Transverse colon (tissue), 4 donors: Measurements from ENCODE around the gene GPR153. TPM values are rescaled to one million over a fixed set of nuclear protein-coding genes. Genes with fewer than 3 reads are reported as not detected.

Source experiments
- DNase-seq: peaks from one replicate; pipeline ENCODE4 v3.0.0-alpha.2; 2019
- H3K27ac ChIP-seq, 4 donors: fragments of 200-600 bp; sonication (generic); 2 replicates each; pipeline ENCODE4 v1.5.1; 2016 to 2018; ENCODE audit warnings: inconsistent platforms in 4 of 4
- H3K27me3 ChIP-seq: fragments of 200-600 bp; sonication (generic); 2 replicates; pipeline ENCODE4 v1.5.1; 2017; ENCODE audit warnings: inconsistent platforms
- H3K36me3 ChIP-seq, 4 donors: fragments of 200-600 bp; sonication (generic); 2 replicates each; pipeline ENCODE4 v1.5.1; 2017 to 2019; ENCODE audit warnings: inconsistent platforms in 4 of 4
- H3K4me1 ChIP-seq, 4 donors: fragments of 200-600 bp; sonication (generic); 2 replicates each; pipeline ENCODE4 v1.5.1; 2017 to 2020; ENCODE audit warnings: inconsistent platforms in 4 of 4
- H3K4me3 ChIP-seq, 4 donors: fragments of 200-600 bp; sonication (generic); 1 replicate in 1 of 4; 2 replicates in 3 of 4; pipeline versions ENCODE4 v1.5.1 to v1.6.1; 2017 to 2019; ENCODE audit warnings: inconsistent platforms in 4 of 4
- H3K9me3 ChIP-seq, 2 donors: fragments of 200-600 bp; sonication (generic); 2 replicates each; pipeline ENCODE4 v1.5.1; 2017 to 2019; ENCODE audit warnings: inconsistent platforms in 2 of 2
- CTCF ChIP-seq, 5 experiments: fragments of 200-600 bp in 3 of 5; fragments of 450-650 bp in 2 of 5; sonication (generic) in 3 of 5; IDR thresholded peaks; 1 replicate in 2 of 5; 2 replicates in 3 of 5; pipeline ENCODE4 v1.5.1; 2016 to 2017; ENCODE audit warnings: antibody characterized with exemption in 5 of 5, inconsistent platforms in 3 of 5, mild to moderate bottlenecking in 2 of 5, moderate library complexity in 1 of 5
- EP300 ChIP-seq: sonication (generic); formaldehyde crosslinking; IDR thresholded peaks from one replicate; pipeline ENCODE4 v1.6.1; 2017; ENCODE audit warnings: antibody characterized with exemption, low read depth
- POLR2A ChIP-seq: fragments of 450-650 bp; IDR thresholded peaks from one replicate; pipeline ENCODE4 v1.6.1; 2016; ENCODE audit warnings: antibody characterized with exemption, mild to moderate bottlenecking, moderate library complexity
- POLR2AphosphoS5 ChIP-seq, 3 donors: sonication (generic); formaldehyde crosslinking; IDR thresholded peaks; one replicate each; pipeline ENCODE4 v1.6.1; 2016; ENCODE audit warnings: antibody characterized with exemption in 3 of 3
- WGBS, 2 donors: methylation state at CpG; one replicate each; pipeline ENCODE4 v1.1.5; 2018; ENCODE audit warnings: low coverage in 1 of 2; 5-methylcytosine and 5-hydroxymethylcytosine counted together
- in situ Hi-C, 4 donors: fragments of 200-750 bp; cut with MboI; loops; one replicate each; pipeline versions ENCODE4 v1.15.0 to v1.15.1; 2017; ENCODE audit warnings: low sequenced_read_pairs in 3 of 4, low pct_ligation_motif_present in 1 of 4, low pct_unique_long_range_greater_than_20kb in 1 of 4
- intact Hi-C: fragments of 100-400 bp; cut with DNase I; formaldehyde crosslinking; loops from one replicate; pipeline ENCODE4 v1.15.1; 2023; ENCODE audit warnings: low total_unique reads
- total RNA-seq, 4 donors: library from RNA; depleted of rRNA; stranded (reverse); fragments of >200 nt; gene quantifications; one replicate each; pipeline ENCODE4 v1.1.0, GENCODE V29; 2016

Gene GPR153
- total RNA-seq, 4 donors from 2014 or later, result 15.6 to 38.2 (median 27.8) TPM

- Histone ChIP-seq H3K9me3 (no peaks in the 10 kb centered on the region), H3K36me3 (no peaks in the 10 kb centered on the region), H3K27me3 (peaks cover 44% of the 10 kb centered on the region), H3K4me3 (no peak overlapping the region), H3K4me1 (peaks cover 3 to 13% (median 12%) of the 10 kb centered on the region in 4 donors), H3K27ac (no peak overlapping the region)
- TF ChIP-seq POLR2AphosphoS5 (IDR thresholded peaks at IDR 0.05) (no peak), CTCF (IDR thresholded peaks at IDR 0.05) (no peak), POLR2A (no peak), EP300 (no peak)
- in situ Hi-C loops, result loop anchor here in 3 of 4 donors (5.0 to 10.0 kb wide), 3 partner anchors 89 to 151 kb away; no protein-coding TSS in a partner anchor
- WGBS, 2 donors, result 93% methylated on average over 9 of the region's 9 CpGs; no CpG with 5 or more reads in 1 of the 2 donors
- no peak for DNase-seq
- intact Hi-C loops, result no loop called here
These were observed 7.5 kb downstream of the GPR153 start for GRCh38 chr1:6253380-6253779.

- intact Hi-C loops (no loop called here), in situ Hi-C loops (loop anchor here in 3 of 4 donors (5.0 to 10.0 kb wide), 3 partner anchors 90 to 152 kb away; no protein-coding TSS in a partner anchor)
- no peak for DNase-seq
- no peak for TF ChIP-seq POLR2AphosphoS5 (IDR thresholded peaks at IDR 0.05)
- no peak for TF ChIP-seq EP300
- no peak for TF ChIP-seq CTCF (IDR thresholded peaks at IDR 0.05)
- TF ChIP-seq POLR2A, result no peak
- Histone ChIP-seq H3K36me3 (no peaks in the 10 kb centered on the region), H3K27me3 (peaks cover 54% of the 10 kb centered on the region), H3K4me1 (peaks cover 3 to 13% (median 12%) of the 10 kb centered on the region in 4 donors), H3K27ac (no peak overlapping the region), H3K9me3 (no peaks in the 10 kb centered on the region), H3K4me3 (no peak overlapping the region)
- 91% methylated on average over 4 of the region's 4 CpGs; no CpG with 5 or more reads in 1 of the 2 donors for WGBS, 2 donors
These were observed 8.6 kb downstream of the GPR153 start for GRCh38 chr1:6252374-6252710.

- no peak for DNase-seq
- Histone ChIP-seq H3K4me1 (peaks cover 3 to 16% (median 13%) of the 10 kb centered on the region in 4 donors), H3K4me3 (no peak overlapping the region), H3K36me3 (no peaks in the 10 kb centered on the region), H3K27ac (no peak overlapping the region), H3K27me3 (peaks cover 59% of the 10 kb centered on the region), H3K9me3 (no peaks in the 10 kb centered on the region)
- in situ Hi-C loops (loop anchor here in 3 of 4 donors (5.0 to 10.0 kb wide), 3 partner anchors 90 to 153 kb away; no protein-coding TSS in a partner anchor), intact Hi-C loops (no loop called here)
- no peak for TF ChIP-seq POLR2A
- WGBS, 2 donors, result 74 to 80% methylated on average over 1 to 15 of the region's 15 CpGs
These were observed 9.1 kb downstream of the GPR153 start for GRCh38 chr1:6251681-6252373.

GRCh38 chr1:6251233-6251632 lies 9.7 kb downstream of the GPR153 start:
- H3K4me3 ChIP-seq, result no peak overlapping the region
- DNase-seq, result no peak
- peaks cover 3 to 22% (median 19%) of the 10 kb centered on the region in 4 donors for H3K4me1 ChIP-seq
- in situ Hi-C loops, result loop anchor here in 3 of 4 donors (5.0 to 10.0 kb wide), 3 partner anchors 91 to 154 kb away; no protein-coding TSS in a partner anchor
- H3K27ac ChIP-seq, result no peak overlapping the region
- no peaks in the 10 kb centered on the region for H3K9me3 ChIP-seq
- intact Hi-C loops, result no loop called here
- H3K27me3 ChIP-seq, result peaks cover 65% of the 10 kb centered on the region
- H3K36me3 ChIP-seq, result no peaks in the 10 kb centered on the region
- 83% methylated on average over 16 of the region's 19 CpGs; no CpG with 5 or more reads in 1 of the 2 donors for WGBS, 2 donors
- TF ChIP-seq CTCF (IDR thresholded peaks at IDR 0.05) (no peak), EP300 (no peak), POLR2AphosphoS5 (IDR thresholded peaks at IDR 0.05) (no peak), POLR2A (no peak)
